GM21390 (cell line): ENCODE results near the gene CCDC197.
A peak's percentile ranks its signal among the peaks of the same experiment; 100 is the strongest.

Experiments used
- ATAC-seq: cut with Tn5 transposase; IDR thresholded peaks from one replicate; pipeline ENCODE4 v1.9.1; 2021; ENCODE audit not compliant: unreplicated experiment

CCDC197 gene

DNA sequence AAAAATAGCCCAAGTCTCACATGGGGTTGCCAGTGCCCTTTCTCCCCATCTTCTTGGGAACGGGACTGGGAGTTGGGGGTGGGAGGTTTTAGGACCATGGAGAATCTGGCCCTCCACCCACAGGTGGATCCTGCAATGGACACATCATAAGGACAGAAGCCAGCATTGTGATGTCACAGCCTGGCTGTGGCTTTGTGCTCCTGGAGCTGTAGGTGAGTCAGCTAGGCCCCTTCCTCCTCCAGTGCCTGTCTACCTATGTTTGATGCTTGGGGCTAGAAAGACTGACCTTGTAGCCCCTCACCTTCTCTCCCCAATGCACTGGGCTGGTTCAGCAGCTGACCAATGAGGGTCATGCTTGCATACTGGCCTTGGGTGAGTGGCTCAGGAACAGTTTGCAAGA lies at the start of gene CCDC197:
Gene CCDC197, plus strand, starts transcription at position 220 of the 400 bp plus-strand sequence. CDS start 831 bp downstream, outside the sequence.
- ATAC-seq, result no peak

DNA sequence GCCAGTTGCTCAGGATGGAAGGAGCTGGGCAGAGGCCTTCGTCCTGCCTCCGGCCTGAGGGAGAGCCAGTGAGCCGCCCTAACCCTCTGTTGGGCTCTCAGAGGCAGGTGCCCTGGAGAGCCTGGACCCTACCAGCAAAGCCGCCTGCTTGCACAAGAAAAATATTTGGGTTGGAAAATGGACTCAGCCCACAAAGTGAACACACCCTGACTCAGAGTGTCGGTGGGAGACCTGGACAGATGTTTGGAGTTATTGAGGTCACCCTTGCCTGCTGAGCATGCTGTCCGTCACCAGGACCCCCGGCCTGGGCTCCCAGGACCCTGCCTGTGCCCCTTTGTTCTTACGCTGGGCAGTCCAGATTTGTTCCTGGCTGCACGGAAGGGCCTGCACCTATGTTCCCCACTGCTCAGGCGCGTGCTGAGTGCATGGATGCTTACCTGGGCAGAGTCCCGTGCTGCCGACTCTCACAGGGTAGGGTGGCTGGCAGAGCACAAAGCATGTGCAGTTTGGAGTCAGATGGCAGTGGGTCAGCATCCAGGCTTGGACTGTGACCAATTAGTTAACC lies 47.5 kb upstream of the CCDC197 start:
- no peak for ATAC-seq

DNA sequence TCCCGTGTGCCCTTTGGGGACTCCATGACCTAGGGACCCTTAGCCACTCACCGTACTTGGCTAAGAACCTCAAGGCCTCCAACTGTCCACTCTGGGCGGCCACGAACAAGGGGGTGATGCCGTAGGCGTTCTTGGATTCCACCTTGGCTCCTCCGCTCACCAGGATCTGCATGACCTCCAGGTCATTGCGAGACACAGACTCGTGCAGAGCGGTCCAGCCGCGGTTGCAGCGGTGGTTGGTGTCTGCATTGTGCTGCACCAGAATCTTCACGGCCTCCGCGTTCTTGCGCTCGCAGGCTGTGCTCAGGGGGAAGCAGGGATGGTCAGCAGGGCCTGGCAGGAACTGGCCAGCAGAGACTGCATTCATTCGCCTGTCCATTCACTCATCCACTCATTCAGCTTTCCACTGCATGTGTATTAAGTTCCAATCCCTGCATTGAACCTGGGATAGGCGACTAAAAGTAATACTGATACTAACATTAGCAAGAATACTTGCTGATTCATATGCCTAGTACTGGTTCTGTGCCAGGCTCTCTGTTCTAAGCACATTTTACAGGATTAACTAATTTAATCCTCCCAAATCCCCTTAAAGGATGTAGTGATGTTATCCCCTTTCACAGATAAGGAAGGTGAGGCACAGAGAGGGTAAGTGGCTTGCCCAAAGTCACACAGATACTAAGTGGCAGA lies 46.0 kb upstream of the CCDC197 start:
- no peak for ATAC-seq

DNA sequence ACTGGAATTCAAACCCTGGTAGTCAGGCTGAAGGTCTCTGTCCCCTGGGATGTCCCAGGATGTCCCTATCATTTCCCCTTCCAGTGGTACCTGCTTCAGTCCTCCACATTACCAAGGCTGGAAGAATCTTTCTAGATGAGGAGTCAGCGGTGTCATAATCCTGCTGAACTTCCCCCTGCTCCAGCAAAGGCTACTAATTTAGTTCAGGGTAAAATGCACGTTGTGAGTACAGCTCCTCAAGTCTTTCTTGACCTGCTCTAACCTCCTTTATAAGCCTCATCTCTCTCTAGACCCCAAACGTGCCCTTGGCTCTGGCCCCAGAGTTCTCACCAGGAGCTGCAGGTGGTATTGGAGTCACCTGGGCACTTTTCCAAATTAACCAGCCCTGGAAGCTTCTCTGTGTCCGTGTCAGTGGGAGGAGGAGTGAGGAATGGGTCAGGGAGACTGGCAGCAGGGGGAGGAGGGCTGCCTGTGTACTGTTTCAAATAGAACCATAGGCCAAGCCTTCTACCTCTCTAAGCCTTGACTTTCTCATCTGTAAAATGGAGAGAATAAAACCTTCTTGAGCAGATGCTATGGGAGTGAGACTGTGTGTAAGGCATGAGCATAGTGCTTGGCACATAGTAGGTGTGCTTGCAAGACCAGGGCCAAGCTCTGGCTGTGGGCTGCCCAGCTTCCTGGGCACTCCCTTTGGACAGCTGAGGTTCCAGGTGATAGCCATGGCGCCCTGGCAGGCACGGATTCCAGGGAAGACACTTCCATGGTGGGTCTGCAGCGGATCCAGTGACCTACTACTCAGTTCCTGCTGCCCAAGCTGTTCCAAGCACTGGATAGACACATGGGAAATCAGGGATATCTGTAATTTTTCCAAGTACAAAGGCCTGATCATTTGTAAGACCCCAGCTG lies 45.2 kb upstream of the CCDC197 start:
- no peak for ATAC-seq

DNA sequence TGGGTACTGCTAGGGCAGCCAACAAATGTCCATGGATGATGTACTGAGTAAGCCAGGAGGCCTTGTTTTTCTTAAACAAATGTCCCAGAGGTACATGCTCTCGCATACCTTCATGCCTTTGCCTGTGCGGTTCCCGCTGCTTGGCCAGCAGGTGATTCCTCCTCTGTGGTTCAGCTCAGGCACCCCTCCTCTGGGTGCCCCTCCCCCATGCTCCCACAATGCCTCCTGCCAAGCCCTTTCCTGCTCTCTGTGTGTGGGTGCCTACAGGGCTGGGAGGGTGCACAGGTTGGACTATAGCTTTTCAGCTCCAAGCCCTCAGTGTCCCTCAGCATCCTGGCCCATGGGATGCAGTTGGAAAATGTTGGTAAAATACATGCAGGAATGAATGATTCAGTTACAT lies 44.3 kb upstream of the CCDC197 start:
- no peak for ATAC-seq

DNA sequence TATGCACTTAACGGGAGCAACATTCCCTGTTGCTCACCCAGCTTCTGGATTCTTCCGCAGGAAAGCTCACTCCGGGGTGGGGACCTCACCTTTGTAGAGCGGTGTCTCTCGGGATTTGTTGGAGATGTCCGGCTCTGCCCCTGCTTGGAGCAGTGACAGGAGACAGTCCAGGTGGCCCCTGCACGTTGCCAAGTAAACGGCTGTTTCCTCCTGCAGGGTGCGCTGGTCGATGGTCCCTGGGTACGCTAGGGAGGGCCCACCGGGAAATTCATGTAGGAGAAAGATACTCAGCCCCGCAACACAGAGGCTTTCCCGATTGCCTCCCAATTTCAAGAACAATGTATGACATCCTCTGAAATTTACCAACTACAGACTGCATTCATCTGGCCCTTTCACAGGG lies 43.8 kb upstream of the CCDC197 start:
- no peak for ATAC-seq

DNA sequence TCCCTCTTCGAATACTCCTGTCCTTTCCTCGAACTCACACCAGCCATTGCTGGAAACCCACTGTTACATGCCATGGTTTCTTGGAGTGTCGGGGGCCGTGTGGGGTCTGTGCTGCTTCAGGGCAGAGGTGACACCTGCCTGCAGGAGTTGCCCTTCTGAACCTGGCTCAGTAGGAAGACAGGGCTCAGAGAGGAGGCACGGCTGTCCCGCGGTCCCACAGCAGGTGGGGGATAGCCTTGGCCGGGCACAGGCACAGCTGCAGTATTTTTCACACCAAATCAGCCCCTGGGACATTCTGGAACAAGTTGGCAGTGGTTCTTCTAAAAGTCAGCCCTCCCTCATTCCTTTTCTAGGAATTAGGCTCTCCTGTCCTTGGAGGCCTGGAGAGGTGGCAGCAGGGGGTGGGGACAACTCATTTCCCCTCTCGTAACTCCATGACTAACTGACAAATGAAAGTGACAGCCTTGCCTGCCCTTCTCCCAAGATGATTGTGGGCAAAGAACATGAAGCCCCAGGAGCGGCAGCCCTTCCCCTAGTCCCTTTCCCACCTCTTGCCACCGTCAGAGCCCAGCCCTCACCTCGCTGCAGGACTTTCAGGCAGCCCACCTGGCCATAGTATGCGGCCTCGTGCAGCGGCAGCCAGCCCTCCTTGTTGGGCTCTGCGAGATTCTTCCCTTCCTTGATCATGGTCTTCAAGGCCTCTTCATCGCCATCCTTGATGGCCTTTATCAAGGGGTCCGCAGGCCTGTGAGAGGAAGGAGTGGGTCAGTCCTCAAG lies 43.2 kb upstream of the CCDC197 start:
- ATAC-seq, result no peak

DNA sequence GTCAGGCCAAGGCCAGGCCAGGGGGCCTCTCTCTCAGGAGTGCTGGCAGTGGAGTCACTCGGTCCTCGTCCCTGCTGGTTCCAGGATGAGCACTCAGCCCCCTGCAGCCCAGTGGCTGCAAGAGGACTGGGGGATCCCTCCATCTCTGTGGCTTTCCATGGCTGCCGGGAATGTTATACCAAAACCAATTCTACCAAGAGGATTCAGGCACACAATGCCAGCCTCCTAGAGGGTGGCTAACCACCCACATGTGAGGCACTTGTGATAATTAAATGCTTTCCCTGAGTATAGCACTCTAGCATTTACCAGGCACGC lies 42.6 kb upstream of the CCDC197 start:
- ATAC-seq, result no peak

DNA sequence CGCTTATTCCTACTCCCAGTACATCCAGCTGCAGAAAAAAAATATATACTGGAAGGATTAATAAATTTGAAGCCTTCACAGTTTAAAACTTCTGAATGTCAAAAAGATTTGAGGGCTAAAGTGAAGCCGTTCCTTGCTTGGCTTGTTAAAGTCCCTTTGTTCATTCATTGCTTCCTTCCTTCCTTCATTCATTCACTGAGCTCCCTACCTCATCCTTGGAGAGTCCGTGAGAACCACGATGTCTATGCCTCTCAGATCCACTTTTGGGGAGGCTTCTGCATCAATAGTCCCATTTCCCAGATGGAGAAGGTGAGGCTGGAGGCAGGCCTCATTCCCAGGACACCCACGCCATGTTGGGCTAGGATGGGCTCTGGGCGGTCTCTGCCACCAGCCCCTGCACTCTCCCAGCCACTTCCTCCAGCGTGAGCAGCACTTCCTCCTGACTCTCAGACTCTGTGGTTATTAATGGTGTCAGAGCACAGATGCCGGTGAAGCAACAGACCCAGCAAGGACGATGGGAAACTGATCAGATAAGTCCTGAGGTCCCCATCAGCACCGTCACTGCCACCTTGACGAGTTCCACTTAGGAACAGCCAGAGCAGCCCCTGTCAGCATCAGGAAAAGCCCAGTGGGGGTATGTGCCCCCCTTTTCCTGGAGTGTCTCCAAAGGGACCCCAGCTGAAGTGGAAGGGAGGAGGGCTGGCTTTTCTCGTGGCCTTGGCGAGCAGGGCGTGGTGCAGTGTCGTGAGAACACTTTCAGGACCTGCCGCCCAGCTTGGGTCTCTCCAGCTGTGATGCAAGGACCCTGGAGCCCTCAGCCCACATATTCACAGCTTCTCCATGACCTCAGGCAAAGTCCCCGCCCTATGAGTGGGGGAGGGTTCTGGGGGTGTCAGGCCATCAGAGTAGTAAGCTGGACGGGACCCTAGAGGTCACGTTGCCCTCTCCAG lies 41.9 kb upstream of the CCDC197 start:
- ATAC-seq, result peak; percentile 39

DNA sequence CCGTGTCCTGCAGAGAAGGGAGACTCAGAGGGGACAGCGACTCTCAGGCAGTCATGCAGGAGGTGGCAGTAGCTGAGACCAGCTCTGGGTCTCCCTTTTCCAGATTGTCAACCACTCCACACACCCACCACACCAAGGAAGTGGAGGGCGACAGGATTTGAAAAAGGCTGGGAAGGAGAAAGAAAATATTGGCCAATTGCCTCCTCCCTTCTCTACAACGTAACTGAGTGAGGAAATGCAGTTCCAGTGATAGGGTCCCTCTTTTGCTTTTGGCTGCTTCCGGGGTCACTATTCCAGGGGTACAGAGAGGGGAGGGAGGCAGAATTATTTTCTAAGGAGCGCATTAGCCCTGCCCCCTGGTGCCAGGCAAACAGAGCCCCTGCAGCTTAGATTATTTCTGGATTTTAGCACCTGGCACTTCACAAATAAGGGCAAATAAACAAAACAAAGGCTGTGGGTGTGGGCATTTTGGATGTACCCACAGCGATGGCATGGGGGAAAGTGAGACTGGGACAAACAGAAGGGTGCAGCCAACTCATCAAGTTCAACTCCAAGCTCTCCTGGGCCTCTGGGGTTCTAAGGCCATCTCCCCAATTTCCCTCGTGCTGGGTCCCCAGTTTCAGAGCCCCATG lies 41.1 kb upstream of the CCDC197 start:
- ATAC-seq, result no peak

DNA sequence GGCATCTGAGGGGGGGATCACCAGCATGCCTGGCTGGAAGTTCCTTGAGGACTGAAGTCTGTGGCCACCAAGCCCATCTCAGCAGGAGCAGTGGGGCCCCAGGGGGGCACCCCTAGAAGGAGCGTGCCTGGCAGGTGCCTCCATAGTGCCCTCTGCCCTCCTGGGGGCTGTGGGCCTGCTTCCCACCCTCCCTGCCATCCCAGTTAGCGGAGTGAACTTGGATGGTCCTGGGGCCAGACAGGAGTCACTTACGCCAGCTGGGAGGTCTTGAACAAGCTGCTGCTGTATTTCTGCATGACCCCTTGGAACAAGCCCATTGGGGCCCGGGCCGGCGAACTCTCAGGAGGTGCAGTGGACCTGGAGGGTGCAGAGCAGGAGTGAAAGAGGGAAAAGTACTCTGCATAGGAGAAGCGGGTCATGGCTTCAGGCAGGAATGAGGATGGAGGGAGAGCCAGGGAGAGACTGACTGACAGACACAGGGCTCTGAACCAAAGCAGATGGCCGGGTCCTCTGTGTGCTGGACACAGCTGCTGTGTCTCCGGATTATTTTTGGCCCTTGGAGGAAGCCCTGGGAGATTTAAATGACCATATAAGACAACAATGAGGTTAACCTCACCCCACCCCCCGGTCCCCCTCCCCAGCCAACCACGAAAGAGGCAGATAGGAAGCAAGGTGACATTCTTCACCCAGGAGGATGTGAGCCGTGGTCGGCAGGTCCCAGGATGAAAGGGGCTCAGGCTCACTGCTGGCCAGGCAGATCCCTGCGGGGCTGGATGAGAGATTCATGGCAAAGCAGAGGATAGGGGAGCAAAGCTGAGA lies 40.4 kb upstream of the CCDC197 start:
- no peak for ATAC-seq

DNA sequence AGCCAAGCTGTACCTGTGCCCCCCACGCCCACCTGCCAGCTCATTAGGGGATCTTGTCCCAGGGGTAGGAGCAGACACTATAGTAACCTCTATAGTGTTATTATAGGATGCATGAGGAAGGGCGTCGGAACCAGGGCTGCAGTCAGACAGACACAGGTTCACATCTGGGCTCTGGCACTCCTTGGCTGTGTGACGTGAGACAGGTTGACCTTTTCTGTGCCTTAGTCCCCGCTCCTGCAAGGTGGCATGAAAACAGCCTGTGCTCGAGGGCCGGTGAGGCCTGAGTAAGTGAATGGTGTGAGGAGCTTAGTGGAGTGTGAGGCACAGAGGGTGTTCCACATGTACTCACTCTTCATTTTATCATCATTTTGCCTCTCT lies 39.8 kb upstream of the CCDC197 start:
- no peak for ATAC-seq

DNA sequence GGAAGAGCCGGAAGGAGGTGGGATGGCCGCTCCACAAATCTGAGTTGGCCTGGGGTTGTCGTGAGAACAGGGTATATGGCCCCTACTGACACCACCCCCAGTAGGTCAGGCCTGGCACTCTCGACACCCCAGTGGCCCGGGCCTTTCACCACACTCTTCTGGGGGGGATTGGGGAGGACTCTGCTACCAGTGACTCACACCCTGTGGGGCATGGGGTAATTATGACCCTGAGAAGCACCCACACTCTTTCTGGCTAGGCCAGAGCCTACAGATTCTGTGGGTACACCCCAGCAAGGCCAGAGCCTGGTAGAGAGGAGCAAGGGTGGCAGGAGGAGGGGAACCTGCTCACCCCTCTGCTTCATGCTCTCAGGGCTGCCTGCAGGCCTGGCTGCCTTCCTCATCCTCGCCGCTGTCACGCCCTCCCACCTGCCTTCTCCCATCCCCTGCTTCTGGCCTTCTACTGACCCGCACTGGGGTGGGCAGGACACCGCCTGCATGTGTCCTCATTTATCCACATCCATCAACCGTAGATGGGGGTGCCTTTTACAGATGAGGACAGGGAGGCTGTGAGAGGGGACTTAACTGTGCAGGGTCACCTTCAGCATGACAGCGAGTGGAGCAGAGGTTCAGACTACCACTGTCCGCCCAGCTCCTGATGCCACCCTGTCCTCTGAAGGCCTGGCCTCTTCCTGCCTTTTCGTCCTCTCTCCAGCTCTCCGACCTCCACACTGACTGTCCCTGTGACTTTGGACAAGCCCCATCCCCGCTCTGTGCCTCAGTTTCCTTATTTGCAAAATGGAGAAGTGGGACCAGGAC lies 39.1 kb upstream of the CCDC197 start:
- no peak for ATAC-seq

DNA sequence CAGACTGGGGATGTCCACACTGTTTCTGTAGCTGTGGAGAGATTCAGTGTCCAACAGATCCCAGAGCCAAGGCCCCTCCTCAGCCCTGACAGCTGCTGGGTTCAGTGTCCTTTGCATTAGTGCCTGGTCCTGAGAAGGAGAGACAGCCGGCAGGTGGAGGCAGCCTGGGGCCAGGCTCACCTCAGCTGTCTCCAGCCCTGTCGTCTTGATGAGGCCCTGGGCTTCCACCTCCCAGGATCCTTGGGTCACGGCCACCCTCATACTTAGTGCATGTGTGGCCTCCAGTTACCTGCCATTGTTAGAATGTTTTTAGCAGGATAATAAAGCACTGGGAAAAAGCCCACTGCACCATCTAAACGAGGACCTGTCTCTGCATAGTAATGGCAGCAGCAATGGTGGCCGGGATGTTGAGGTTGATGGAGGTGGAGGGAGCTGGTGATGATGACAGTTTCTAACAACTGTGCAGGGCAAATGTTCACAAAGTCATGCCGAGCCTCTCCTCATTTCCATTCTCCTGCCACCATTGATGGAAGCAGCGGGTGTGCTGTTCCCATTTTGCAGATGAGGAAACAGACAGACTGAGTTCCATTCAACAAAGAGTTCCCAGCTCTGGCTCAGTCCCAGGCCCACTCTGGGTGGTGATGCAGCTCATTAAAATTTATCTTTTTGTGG lies 38.4 kb upstream of the CCDC197 start:
- no peak for ATAC-seq

DNA sequence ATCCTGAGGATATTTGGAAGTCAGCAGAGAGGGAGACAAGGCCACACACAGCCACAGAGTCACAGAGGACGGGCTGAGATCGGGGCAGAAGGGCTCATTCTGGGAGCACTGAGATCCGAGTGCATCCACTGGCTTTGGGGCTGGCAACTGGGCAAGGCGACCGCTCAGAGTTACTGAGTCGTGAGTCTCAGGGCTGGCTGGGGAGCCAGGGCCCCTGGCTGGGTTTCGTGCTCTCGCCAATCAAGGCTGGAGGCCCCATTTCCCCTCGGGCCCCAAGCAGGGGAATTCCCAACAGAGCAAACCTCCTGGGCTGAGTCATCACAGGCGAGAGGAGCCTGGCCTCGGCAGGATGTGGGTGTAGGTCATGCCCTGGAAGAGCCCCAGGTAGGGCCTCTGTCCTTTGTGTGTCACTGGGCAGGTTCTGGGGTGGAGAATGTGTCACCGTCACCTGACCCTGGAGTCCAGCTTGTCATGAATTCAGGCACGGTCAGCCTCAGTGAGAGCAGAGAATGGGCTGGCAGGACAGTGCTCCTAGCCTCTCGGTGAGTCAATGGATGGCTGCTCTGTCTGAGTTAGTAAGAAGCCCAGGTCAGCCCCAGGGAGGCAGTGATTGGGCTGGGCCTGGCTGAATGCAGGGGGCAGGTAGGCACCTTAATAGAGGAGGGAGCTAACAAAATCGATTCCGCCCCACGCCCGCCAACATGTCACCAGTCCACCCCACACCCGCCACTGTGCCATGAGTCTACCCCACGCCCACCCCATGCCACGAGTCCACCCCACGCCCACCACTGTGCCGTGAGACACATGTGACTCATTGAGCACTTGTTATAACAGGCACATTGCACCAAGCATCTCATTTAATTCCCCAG lies 37.6 kb upstream of the CCDC197 start:
- ATAC-seq, result peak; percentile 73

DNA sequence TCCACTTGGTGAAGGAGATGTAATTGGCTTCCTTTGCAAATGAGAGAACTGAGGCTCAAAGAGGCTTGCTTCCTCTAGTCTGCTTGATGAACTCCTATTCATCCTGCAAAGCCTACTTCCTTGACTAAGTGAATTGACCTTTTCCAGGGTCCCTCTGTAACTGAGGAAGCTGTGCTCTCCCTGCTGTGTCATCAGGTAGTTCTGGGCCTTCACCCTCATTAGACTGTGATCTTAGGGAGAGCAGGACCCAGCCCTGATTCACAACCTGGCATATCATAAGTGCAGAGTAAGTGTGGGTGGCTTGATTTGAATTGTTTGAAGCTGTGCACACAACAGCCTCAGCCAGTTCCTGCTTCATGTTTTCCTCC lies 37.0 kb upstream of the CCDC197 start:
- no peak for ATAC-seq
